ENCODE data around the gene CDK9.

DNA sequence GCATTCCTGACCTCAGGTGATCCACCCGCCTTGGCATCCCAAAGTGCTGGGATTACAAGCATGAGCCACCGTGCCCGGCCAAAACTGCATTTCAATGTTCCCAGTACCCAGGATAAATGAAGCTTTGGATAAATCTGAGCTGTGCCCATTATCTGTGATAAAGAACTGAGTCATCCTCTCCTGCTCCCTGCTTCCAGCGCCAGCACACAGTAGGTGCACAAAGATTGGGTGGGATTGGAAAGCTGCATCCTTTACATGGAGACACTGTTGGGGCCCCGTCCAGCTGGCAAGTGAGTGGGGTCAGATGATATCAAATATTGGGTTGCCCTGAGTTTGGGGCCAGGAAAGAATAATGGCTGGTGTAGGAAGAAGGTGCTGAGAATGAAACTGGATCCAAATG, 24.8 kb upstream of the CDK9 start:
- no peak for TF ChIP-seq POLR2A (IDR thresholded peaks at IDR 0.05)
- no peak for TF ChIP-seq CTCF (IDR thresholded peaks at IDR 0.05)

Measured in heart left ventricle (tissue), 13 donors.